Eye (tissue), 1 donor: ENCODE data around the gene PKP1.

Experiments used
- DNase-seq: peaks from one replicate; pipeline ENCODE4 v3.0.0-alpha.2; 2015

The PKP1 gene

GRCh38 chr1:201376107-201376463 is 92.8 kb downstream of the PKP1 start:
- DNase-seq, result no peak

- peak; percentile 75 for DNase-seq
Measured at GRCh38 chr1:201376464-201377374, 93.4 kb downstream of the PKP1 start.

DNA sequence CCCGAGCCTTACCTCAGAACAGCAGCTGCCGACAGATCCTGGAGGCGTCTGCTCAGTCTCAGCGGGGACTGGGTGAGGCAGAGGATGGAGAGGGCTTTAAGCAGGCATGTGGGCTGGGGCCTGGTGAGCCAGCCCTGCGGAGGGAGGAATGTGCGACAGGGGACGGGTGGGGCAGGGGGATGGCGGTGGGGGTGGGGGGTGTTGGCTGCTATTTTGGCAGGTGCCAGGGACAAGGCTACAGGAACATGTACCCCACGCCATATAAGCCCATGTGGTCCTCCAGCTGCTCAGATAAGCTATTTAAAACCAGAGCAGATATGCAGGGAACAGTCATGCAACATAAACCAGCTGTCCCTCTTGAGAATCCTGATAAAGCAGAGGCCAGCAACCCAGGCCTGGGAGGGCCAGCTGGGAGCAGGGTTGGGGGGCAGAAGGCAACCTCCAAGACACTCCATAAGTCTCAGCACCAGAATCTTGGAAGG is 94.3 kb downstream of the PKP1 start, which contains the start of gene TNNT2:
TNNT2 (minus strand) TSS at position 70 of the 482 bp plus-strand sequence. CDS start 4,426 bp downstream, outside the sequence.
- DNase-seq, result no peak

DNA sequence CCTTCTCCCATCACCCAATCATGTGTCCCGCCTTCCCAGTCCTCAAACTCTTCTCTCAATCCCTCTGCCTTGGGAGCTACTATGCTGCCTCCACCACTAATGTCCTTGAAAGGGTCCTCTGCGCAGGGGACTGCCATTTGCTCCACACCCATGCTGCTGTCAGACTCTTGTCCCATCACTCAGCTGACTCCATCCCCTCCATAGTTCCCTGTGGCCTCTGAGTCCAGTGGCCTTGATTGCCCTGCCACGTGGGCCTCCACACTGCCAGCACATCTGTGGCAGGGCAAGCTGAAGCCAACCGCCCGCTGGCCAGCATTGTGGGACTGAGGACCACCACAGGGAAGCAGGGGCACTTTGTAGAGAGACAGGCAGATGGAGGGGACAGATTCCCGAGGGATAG is 95.5 kb downstream of the PKP1 start:
- no peak for DNase-seq

DNA sequence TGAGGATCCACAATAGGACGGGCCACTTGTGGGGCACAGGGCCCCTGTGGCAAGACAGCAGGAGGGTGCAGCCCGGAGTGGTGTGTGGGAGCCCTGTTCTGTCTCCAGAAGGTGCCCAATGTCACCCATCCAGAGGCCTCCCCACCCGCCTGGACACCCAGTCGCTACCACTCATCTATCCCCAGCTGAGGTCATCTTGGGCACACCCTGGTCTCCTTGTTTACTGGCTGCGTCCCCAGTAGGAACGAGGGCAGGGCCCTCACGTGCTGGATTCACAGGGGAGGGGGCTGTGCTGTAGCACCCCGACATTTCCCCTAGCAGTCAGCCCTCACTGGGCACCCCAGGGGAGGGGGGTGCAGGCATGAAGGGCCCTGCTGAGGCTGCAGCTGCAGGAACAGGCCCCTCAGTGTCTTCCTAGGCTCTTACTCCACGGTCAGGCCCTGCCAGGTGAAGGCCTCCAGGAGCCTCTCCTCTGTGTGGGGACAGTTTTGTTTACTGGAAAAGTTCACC is 96.5 kb downstream of the PKP1 start:
- DNase-seq, result no peak

GRCh38 chr1:201381130-201381529 is 97.8 kb downstream of the PKP1 start:
- DNase-seq, result no peak
